ENCODE results near the gene ENPP6.
A peak's percentile ranks its signal among the peaks of the same experiment; 100 is the strongest.

The ENPP6 gene

DNA sequence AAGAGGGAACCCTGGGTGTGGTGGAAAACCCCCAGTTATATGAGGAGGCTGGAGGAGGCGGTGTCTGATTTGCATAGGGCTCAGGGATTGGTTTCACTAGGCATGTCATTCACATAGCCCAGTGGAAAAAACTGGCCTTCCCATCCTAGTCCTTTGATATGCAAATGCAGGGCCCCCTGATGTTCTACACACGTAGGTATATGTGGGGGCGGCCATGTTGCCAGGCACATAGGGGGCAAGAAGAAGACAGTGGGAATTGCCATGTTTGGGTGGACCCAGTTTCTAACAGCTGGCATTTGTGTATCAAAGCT lies 34.0 kb upstream of the ENPP6 start:
- peaks cover 0 to 1% of the 10 kb centered on the region in 2 donors for H3K9me3 Mint-ChIP-seq
- no peak overlapping the region for H3K27ac Mint-ChIP-seq
- no peak for DNase-seq
- H3K36me3 Mint-ChIP-seq, result peaks cover 0 to 3% of the 10 kb centered on the region in 2 donors
- peaks cover 0 to 14% of the 10 kb centered on the region in 2 donors for H3K27me3 Mint-ChIP-seq
- peak in 1 of 2 donors; percentile 22 for ATAC-seq (replicated peaks)
- H3K4me1 Mint-ChIP-seq, result peaks cover 10 to 16% of the 10 kb centered on the region in 2 donors
- no peak overlapping the region for H3K4me3 Mint-ChIP-seq

GRCh38 chr4:184250795-184251669 lies 33.4 kb upstream of the ENPP6 start:
- no peak overlapping the region for H3K4me3 Mint-ChIP-seq
- peaks cover 10 to 16% of the 10 kb centered on the region in 2 donors for H3K4me1 Mint-ChIP-seq
- H3K27me3 Mint-ChIP-seq, result peaks cover 0 to 18% of the 10 kb centered on the region in 2 donors
- H3K36me3 Mint-ChIP-seq, result peaks cover 0 to 3% of the 10 kb centered on the region in 2 donors
- H3K27ac Mint-ChIP-seq, result peak overlapping the region; percentile 70
- peaks cover 0 to 1% of the 10 kb centered on the region in 2 donors for H3K9me3 Mint-ChIP-seq
- DNase-seq (no peak), ATAC-seq (replicated peaks) (peak; percentile 74 to 81)

GRCh38 chr4:184248216-184248615 lies 30.5 kb upstream of the ENPP6 start:
- ATAC-seq (replicated peaks), result no peak
- H3K4me3 Mint-ChIP-seq, result no peak overlapping the region
- H3K4me1 Mint-ChIP-seq, result peaks cover 10 to 16% of the 10 kb centered on the region in 2 donors
- peaks cover 0 to 1% of the 10 kb centered on the region in 2 donors for H3K9me3 Mint-ChIP-seq
- DNase-seq, result no peak
- H3K27me3 Mint-ChIP-seq, result peaks cover 0 to 26% of the 10 kb centered on the region in 2 donors
- H3K27ac Mint-ChIP-seq, result no peak overlapping the region
- peaks cover 0 to 3% of the 10 kb centered on the region in 2 donors for H3K36me3 Mint-ChIP-seq

GRCh38 chr4:184247421-184247820 lies 29.7 kb upstream of the ENPP6 start:
- Mint-ChIP-seq H3K4me1 (peaks cover 10 to 16% of the 10 kb centered on the region in 2 donors), H3K9me3 (peaks cover 0 to 1% of the 10 kb centered on the region in 2 donors), H3K36me3 (peaks cover 0 to 3% of the 10 kb centered on the region in 2 donors), H3K4me3 (no peak overlapping the region), H3K27ac (no peak overlapping the region), H3K27me3 (peaks cover 0 to 26% of the 10 kb centered on the region in 2 donors)
- no peak for DNase-seq
- no peak for ATAC-seq (replicated peaks)

DNA sequence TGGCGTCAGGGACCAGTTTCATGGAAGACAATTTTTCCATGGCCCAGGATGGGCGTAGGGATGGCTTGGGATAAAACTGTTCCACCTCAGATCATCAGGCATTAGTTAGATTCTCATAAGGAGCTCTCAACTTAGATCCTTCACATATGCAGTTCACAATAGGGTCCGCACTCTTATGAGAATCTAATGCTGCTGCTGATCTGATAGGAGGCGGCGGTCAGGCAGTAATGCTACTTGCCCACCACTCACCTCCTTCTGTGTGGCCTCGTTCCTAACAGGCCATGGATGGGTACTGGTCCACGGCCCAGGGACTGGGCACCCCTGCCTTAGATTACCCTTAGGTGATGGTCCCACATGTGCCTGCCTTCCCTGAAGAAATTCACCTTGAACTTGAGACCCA lies 28.8 kb upstream of the ENPP6 start:
- no peak overlapping the region for H3K27ac Mint-ChIP-seq
- DNase-seq (no peak), ATAC-seq (replicated peaks) (no peak)
- peaks cover 0 to 26% of the 10 kb centered on the region in 2 donors for H3K27me3 Mint-ChIP-seq
- peaks cover 0 to 3% of the 10 kb centered on the region in 2 donors for H3K36me3 Mint-ChIP-seq
- H3K4me3 Mint-ChIP-seq, result no peak overlapping the region
- H3K9me3 Mint-ChIP-seq, result peaks cover 0 to 1% of the 10 kb centered on the region in 2 donors
- peaks cover 7% of the 10 kb centered on the region in 2 donors for H3K4me1 Mint-ChIP-seq

DNA sequence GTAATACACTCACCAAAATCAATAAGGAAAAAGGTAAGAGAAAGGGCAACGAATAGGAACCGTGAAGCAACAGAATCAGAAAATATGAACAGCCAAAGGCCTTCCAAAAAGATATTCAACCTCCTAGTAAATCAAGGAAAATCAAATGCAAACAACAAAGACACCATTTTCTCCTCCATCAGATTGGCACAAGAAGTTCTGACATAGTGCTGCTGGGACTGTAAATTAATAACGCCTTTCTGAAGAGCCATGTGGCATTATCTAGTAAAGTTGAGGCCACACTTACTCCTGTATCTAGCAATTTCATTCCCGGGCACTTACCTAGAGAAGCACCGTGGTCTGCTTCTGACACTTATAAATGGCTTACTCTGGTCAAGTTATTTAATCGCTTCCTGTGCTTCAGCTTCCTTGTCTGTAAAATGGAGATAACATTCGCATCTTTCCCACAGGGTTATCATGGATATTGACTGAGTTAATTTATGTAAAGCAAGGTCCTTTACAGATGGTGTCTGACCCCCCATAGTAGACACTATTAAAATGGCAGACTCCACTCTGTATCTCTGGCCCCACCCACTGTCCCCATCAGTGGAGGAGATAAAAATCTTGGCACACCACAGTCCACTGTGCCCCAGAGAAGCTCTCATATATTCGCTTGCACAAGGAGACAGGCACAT lies 20.5 kb upstream of the ENPP6 start:
- H3K4me1 Mint-ChIP-seq, result no peaks in the 10 kb centered on the region
- DNase-seq (no peak), ATAC-seq (replicated peaks) (no peak)
- peaks cover 7 to 26% of the 10 kb centered on the region in 2 donors for H3K27me3 Mint-ChIP-seq
- no peaks in the 10 kb centered on the region for H3K9me3 Mint-ChIP-seq
- no peak overlapping the region for H3K4me3 Mint-ChIP-seq
- H3K36me3 Mint-ChIP-seq, result no peaks in the 10 kb centered on the region
- no peak overlapping the region for H3K27ac Mint-ChIP-seq

DNA sequence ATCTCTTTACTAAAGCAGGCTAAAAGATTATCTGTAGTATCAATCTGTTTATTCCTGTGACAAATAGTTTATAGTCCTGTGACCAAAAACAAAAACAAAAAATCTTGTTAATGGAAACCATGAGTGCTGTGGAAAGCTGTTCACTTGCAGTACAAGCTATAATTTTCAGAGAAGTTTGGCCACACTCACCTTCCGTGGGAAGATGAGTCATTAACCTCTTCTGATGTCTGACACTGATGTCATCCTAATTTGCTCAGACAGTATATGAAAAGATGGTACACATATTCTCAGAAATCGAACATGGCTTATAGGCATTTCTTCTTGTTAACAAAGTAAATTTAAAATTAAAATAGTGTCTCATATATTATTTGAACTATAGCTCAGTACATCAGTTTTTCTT lies 19.9 kb upstream of the ENPP6 start:
- DNase-seq, result no peak
- no peaks in the 10 kb centered on the region for H3K4me1 Mint-ChIP-seq

GRCh38 chr4:184235526-184235925 lies 17.9 kb upstream of the ENPP6 start:
- Mint-ChIP-seq H3K4me3 (no peak overlapping the region), H3K9me3 (no peaks in the 10 kb centered on the region), H3K4me1 (no peaks in the 10 kb centered on the region), H3K36me3 (no peaks in the 10 kb centered on the region), H3K27me3 (peaks cover 10 to 34% of the 10 kb centered on the region in 2 donors), H3K27ac (no peak overlapping the region)
- ATAC-seq (replicated peaks), result no peak
- no peak for DNase-seq

More for the DNA sequence above, 19.9 kb upstream of the ENPP6 start:
- Mint-ChIP-seq H3K27ac (no peak overlapping the region), H3K4me3 (no peak overlapping the region), H3K36me3 (no peaks in the 10 kb centered on the region), H3K27me3 (peaks cover 7 to 26% of the 10 kb centered on the region in 2 donors), H3K9me3 (no peaks in the 10 kb centered on the region)
- peak in 1 of 2 donors; percentile 58 for ATAC-seq (replicated peaks)

- peaks cover 23 to 44% of the 10 kb centered on the region in 2 donors for H3K27me3 Mint-ChIP-seq
- no peaks in the 10 kb centered on the region for H3K36me3 Mint-ChIP-seq
- H3K9me3 Mint-ChIP-seq, result no peaks in the 10 kb centered on the region
- DNase-seq (no peak), ATAC-seq (replicated peaks) (no peak)
- H3K4me1 Mint-ChIP-seq, result peaks cover 5 to 11% of the 10 kb centered on the region in 2 donors
- H3K4me3 Mint-ChIP-seq, result no peak overlapping the region
- H3K27ac Mint-ChIP-seq, result no peak overlapping the region
These were observed 16.5 kb upstream of the ENPP6 start for GRCh38 chr4:184234155-184234554.

GRCh38 chr4:184232975-184233374 lies 15.3 kb upstream of the ENPP6 start:
- Mint-ChIP-seq H3K27me3 (peaks cover 35 to 56% of the 10 kb centered on the region in 2 donors), H3K9me3 (no peaks in the 10 kb centered on the region), H3K27ac (no peak overlapping the region), H3K36me3 (no peaks in the 10 kb centered on the region), H3K4me1 (peaks cover 5 to 11% of the 10 kb centered on the region in 2 donors), H3K4me3 (no peak overlapping the region)
- DNase-seq, result no peak
- no peak for ATAC-seq (replicated peaks)

DNA sequence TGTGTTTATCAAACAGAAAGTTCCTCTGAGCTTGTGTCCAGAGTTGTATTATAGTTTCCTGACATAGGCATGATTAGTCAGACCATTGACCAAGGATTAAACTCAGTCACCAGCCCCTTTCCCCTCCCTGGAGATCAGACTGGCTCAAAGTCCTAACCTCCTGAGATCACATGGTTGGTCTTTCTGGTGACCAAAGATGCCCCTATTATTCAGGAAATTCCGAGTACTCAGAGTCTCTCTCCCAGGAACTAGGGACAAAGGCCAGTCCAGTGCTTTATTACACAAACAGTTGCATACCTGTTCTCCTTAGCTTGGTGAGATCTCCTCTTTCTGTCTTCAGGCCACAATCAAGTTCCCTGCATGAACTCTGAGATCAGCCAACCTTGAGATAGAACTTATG lies 14.5 kb upstream of the ENPP6 start:
- Mint-ChIP-seq H3K4me1 (peaks cover 5 to 11% of the 10 kb centered on the region in 2 donors), H3K27ac (no peak overlapping the region), H3K9me3 (no peaks in the 10 kb centered on the region), H3K4me3 (no peak overlapping the region), H3K27me3 (peaks cover 43 to 61% of the 10 kb centered on the region in 2 donors), H3K36me3 (no peaks in the 10 kb centered on the region)
- DNase-seq, result no peak
- ATAC-seq (replicated peaks), result no peak

DNA sequence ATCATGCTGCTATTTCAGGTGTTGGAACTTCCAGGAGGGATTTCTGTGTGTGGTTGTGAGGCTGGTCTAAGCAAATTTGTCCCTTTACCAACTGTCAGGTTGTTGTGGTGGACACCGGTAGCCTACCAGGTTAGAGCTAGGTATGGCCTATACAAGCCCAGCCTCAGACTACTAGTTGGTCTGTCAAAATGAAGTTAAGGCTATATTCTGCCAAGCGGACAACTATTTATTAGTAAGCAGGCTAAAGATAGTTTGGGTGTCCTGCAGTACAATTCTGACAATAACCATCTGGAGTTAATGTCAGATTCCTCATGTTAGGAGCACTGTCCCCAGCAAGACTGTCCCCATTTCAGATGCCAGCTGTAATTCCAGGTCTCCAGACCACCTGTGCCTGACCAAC lies 13.9 kb upstream of the ENPP6 start:
- peaks cover 5 to 11% of the 10 kb centered on the region in 2 donors for H3K4me1 Mint-ChIP-seq

GRCh38 chr4:184228056-184228705 lies 10.5 kb upstream of the ENPP6 start:
- Mint-ChIP-seq H3K4me1 (peaks cover 5 to 11% of the 10 kb centered on the region in 2 donors), H3K4me3 (no peak overlapping the region), H3K9me3 (peaks cover 0 to 4% of the 10 kb centered on the region in 2 donors), H3K36me3 (no peaks in the 10 kb centered on the region), H3K27ac (no peak overlapping the region), H3K27me3 (peaks cover 45 to 56% of the 10 kb centered on the region in 2 donors)
- no peak for DNase-seq
- no peak for ATAC-seq (replicated peaks)

More for the DNA sequence above, 13.9 kb upstream of the ENPP6 start:
- Mint-ChIP-seq H3K4me3 (no peak overlapping the region), H3K27ac (no peak overlapping the region), H3K9me3 (no peaks in the 10 kb centered on the region), H3K36me3 (no peaks in the 10 kb centered on the region), H3K27me3 (peaks cover 49 to 63% of the 10 kb centered on the region in 2 donors)
- no peak for DNase-seq
- ATAC-seq (replicated peaks), result no peak

DNA sequence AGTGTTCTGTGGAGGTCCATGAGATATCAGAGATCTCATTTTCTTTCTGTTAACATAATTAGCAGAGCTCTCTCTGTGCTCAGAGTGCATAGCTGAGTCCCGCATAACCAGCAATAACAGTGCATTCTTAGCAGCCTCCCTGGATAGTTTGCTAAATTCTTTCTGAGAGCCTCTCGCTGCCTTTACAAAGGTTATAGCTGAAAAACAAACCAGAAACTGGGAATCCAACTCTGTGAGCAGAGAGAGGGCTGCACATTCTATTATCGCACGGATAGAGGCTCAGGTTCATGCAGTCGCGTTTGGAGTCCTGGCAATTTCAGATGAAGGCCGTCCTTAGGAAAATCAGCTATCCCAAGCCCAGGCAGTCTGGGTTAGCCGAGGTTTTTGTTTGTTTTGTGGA lies 1.2 kb downstream of the ENPP6 start:
- ATAC-seq (replicated peaks) (no peak), DNase-seq (no peak)
- H3K36me3 Mint-ChIP-seq, result no peaks in the 10 kb centered on the region
- H3K4me3 Mint-ChIP-seq, result no peak overlapping the region
- H3K9me3 Mint-ChIP-seq, result peaks cover 3 to 6% of the 10 kb centered on the region in 2 donors
- peaks cover 24 to 25% of the 10 kb centered on the region in 2 donors for H3K27me3 Mint-ChIP-seq
- no peak overlapping the region for H3K27ac Mint-ChIP-seq
- no peaks in the 10 kb centered on the region for H3K4me1 Mint-ChIP-seq

All from stimulated activated naive B cell treated with anti-CD40 and anti-IgM and Interleukin-4, amounts not matched to agents 10 μg/mL and 1 μg/mL and 100 μg/mL, for 72 hours (primary cell).